HUES64 (cell line): ENCODE results near the gene SLCO4A1.

Experiments used
- H3K27ac ChIP-seq: 2 replicates; pipeline ENCODE4 v1.7.0; 2013; ENCODE audit warnings: low read depth, low read length, inconsistent platforms
- H3K27me3 ChIP-seq: 2 replicates; pipeline ENCODE4 v1.6.1; 2013; ENCODE audit warnings: mild to moderate bottlenecking, low read length; ENCODE audit not compliant: insufficient read depth
- H3K36me3 ChIP-seq: 2 replicates; pipeline ENCODE4 v1.6.1; 2013; ENCODE audit warnings: mild to moderate bottlenecking, low read length; ENCODE audit not compliant: insufficient read depth
- H3K4me1 ChIP-seq: 2 replicates; pipeline ENCODE4 v1.6.1; 2013; ENCODE audit warnings: mild to moderate bottlenecking, low read length, moderate library complexity; ENCODE audit not compliant: insufficient read depth
- H3K4me3 ChIP-seq: 2 replicates; pipeline ENCODE4 v1.5.1; 2013; ENCODE audit warnings: mild to moderate bottlenecking, low read length, moderate library complexity
- H3K9ac ChIP-seq: 2 replicates; pipeline ENCODE4 v1.6.1; 2013; ENCODE audit warnings: mild to moderate bottlenecking, low read depth, low read length
- H3K9me3 ChIP-seq: 2 replicates; pipeline ENCODE4 v1.6.1; 2013; ENCODE audit warnings: low read depth, low read length; ENCODE audit not compliant: insufficient read depth
- WGBS: fragments of 150-250, 120-280 bp; methylation state at CpG from one replicate; pipeline ENCODE4 v1.1.7; 2013; ENCODE audit warnings: missing lambda C conversion rate; 5-methylcytosine and 5-hydroxymethylcytosine counted together

SLCO4A1 gene

GRCh38 chr20:62702013-62702300 is 59.7 kb downstream of the SLCO4A1 start:
- Histone ChIP-seq H3K9me3 (no peaks in the 10 kb centered on the region), H3K27ac (no peak overlapping the region), H3K36me3 (no peaks in the 10 kb centered on the region), H3K27me3 (no peaks in the 10 kb centered on the region), H3K4me1 (no peaks in the 10 kb centered on the region), H3K9ac (no peak overlapping the region), H3K4me3 (no peak overlapping the region)
- WGBS, result 88% methylated on average over 11 of the region's 11 CpGs

- WGBS, result 87% methylated on average over 25 of the region's 25 CpGs
- H3K27me3 ChIP-seq, result peaks cover 7% of the 10 kb centered on the region
- no peak overlapping the region for H3K9ac ChIP-seq
- H3K9me3 ChIP-seq, result no peaks in the 10 kb centered on the region
- no peak overlapping the region for H3K4me3 ChIP-seq
- no peaks in the 10 kb centered on the region for H3K4me1 ChIP-seq
- no peak overlapping the region for H3K27ac ChIP-seq
- H3K36me3 ChIP-seq, result no peaks in the 10 kb centered on the region
Measured at GRCh38 chr20:62702895-62703852, 60.9 kb downstream of the SLCO4A1 start.

GRCh38 chr20:62703853-62704228 is 61.5 kb downstream of the SLCO4A1 start:
- Histone ChIP-seq H3K4me3 (no peak overlapping the region), H3K9ac (no peak overlapping the region), H3K9me3 (no peaks in the 10 kb centered on the region), H3K4me1 (no peaks in the 10 kb centered on the region), H3K27me3 (peaks cover 14% of the 10 kb centered on the region), H3K27ac (no peak overlapping the region), H3K36me3 (no peaks in the 10 kb centered on the region)
- WGBS, result 89% methylated on average over 5 of the region's 5 CpGs

- WGBS, result 84% methylated on average over 21 of the region's 21 CpGs
- H3K27ac ChIP-seq, result no peak overlapping the region
- H3K9me3 ChIP-seq, result no peaks in the 10 kb centered on the region
- H3K36me3 ChIP-seq, result no peaks in the 10 kb centered on the region
- peaks cover 20% of the 10 kb centered on the region for H3K27me3 ChIP-seq
- H3K9ac ChIP-seq, result no peak overlapping the region
- H3K4me1 ChIP-seq, result no peaks in the 10 kb centered on the region
- no peak overlapping the region for H3K4me3 ChIP-seq
Measured at GRCh38 chr20:62704341-62704948, 62.1 kb downstream of the SLCO4A1 start.

- 92% methylated on average over 16 of the region's 16 CpGs for WGBS
- Histone ChIP-seq H3K4me3 (no peak overlapping the region), H3K4me1 (no peaks in the 10 kb centered on the region), H3K9ac (no peak overlapping the region), H3K36me3 (no peaks in the 10 kb centered on the region), H3K9me3 (no peaks in the 10 kb centered on the region), H3K27ac (no peak overlapping the region), H3K27me3 (peaks cover 32% of the 10 kb centered on the region)
Measured at GRCh38 chr20:62705627-62706026, 63.3 kb downstream of the SLCO4A1 start.

- Histone ChIP-seq H3K27ac (no peak overlapping the region), H3K9ac (no peak overlapping the region), H3K4me3 (no peak overlapping the region), H3K36me3 (no peaks in the 10 kb centered on the region), H3K4me1 (no peaks in the 10 kb centered on the region), H3K9me3 (no peaks in the 10 kb centered on the region), H3K27me3 (peaks cover 38% of the 10 kb centered on the region)
- 92% methylated on average over 12 of the region's 12 CpGs for WGBS
Measured at GRCh38 chr20:62706344-62706743, 64.0 kb downstream of the SLCO4A1 start.

GRCh38 chr20:62706857-62707256 is 64.6 kb downstream of the SLCO4A1 start:
- no peak overlapping the region for H3K4me3 ChIP-seq
- no peaks in the 10 kb centered on the region for H3K36me3 ChIP-seq
- no peak overlapping the region for H3K27ac ChIP-seq
- H3K9me3 ChIP-seq, result no peaks in the 10 kb centered on the region
- no peaks in the 10 kb centered on the region for H3K4me1 ChIP-seq
- H3K27me3 ChIP-seq, result peaks cover 38% of the 10 kb centered on the region
- WGBS, result 88% methylated on average over 12 of the region's 12 CpGs
- H3K9ac ChIP-seq, result no peak overlapping the region

GRCh38 chr20:62707276-62707920 is 65.1 kb downstream of the SLCO4A1 start:
- Histone ChIP-seq H3K27me3 (peaks cover 38% of the 10 kb centered on the region), H3K9ac (no peak overlapping the region), H3K4me1 (no peaks in the 10 kb centered on the region), H3K27ac (no peak overlapping the region), H3K4me3 (no peak overlapping the region), H3K9me3 (no peaks in the 10 kb centered on the region), H3K36me3 (no peaks in the 10 kb centered on the region)
- WGBS, result 70% methylated on average over 16 of the region's 16 CpGs

- Histone ChIP-seq H3K9me3 (no peaks in the 10 kb centered on the region), H3K27me3 (peaks cover 38% of the 10 kb centered on the region), H3K9ac (no peak overlapping the region), H3K36me3 (no peaks in the 10 kb centered on the region), H3K4me1 (no peaks in the 10 kb centered on the region), H3K4me3 (peak overlapping the region; percentile 48), H3K27ac (no peak overlapping the region)
- whole genome bisulfite sequencing, result 10% methylated on average over 19 of the region's 20 CpGs
Measured at GRCh38 chr20:62707921-62708521, 65.7 kb downstream of the SLCO4A1 start.

GRCh38 chr20:62708591-62709536 is 66.6 kb downstream of the SLCO4A1 start, which contains the start of gene NTSR1:
TSS of gene NTSR1 (plus strand) at chr20:62708836. CDS start at chr20:62709208, 372 bp downstream.
- WGBS, result 10% methylated on average over 124 of the region's 124 CpGs
- H3K4me1 ChIP-seq, result no peaks in the 10 kb centered on the region
- H3K9me3 ChIP-seq, result no peaks in the 10 kb centered on the region
- H3K36me3 ChIP-seq, result no peaks in the 10 kb centered on the region
- peak within 1 kb of the TSS; percentile 48 for H3K4me3 ChIP-seq
- H3K27me3 ChIP-seq, result peaks cover 38% of the 10 kb centered on the region
- no peak within 1 kb of the TSS for H3K27ac ChIP-seq
- no peak within 1 kb of the TSS for H3K9ac ChIP-seq
